ENCODE measurements around the gene RABGAP1L. TPM values are rescaled to one million over a fixed set of nuclear protein-coding genes. Genes with fewer than 3 reads are reported as not detected.

RABGAP1L gene
- total RNA-seq, 1 experiment from 2014 or later, result 29.3 TPM

GRCh38 chr1:174809755-174810280 is 650.5 kb downstream of the RABGAP1L start:
- H2AFZ ChIP-seq (ENCODE audit: low read depth, low read length, poor library complexity, severe bottlenecking), result no peak overlapping the region
- ATAC-seq (no peak), DNase-seq (ENCODE audit: low read depth, low spot score) (no peak)
- no peaks in the 10 kb centered on the region for H3K9me3 ChIP-seq (ENCODE audit: control insufficient read depth in 1 of 2, insufficient read depth in 1 of 2, low read depth in 1 of 2, low read length in 2 of 2)
- peaks cover 4 to 19% of the 10 kb centered on the region in 2 experiments; a peak in 3 of 4 replicates for H3K4me1 ChIP-seq (ENCODE audit: control insufficient read depth in 1 of 2, insufficient read depth in 2 of 2, low read length in 2 of 2)
- TF ChIP-seq, protein P1, sequence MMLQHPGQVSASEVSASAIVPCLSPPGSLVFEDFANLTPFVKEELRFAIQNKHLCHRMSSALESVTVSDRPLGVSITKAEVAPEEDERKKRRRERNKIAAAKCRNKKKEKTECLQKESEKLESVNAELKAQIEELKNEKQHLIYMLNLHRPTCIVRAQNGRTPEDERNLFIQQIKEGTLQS (IDR thresholded peaks at IDR 0.05), result no peak
- TF ChIP-seq SP1 (IDR thresholded peaks at IDR 0.05; ENCODE audit: low read depth) (no peak), CBX3 (IDR thresholded peaks at IDR 0.05; ENCODE audit: low read depth) (no peak), EZH2 (IDR thresholded peaks at IDR 0.05) (no peak), SIN3A (IDR thresholded peaks at IDR 0.05; ENCODE audit: low read depth) (no peak)
- H3K9me2 ChIP-seq (ENCODE audit: insufficient read depth), result no peaks in the 10 kb centered on the region
- ChIA-PET POLR2A (interaction anchor here (1.3 kb wide), 1 partner anchor 22 kb away, joined by 3 read pairs; no protein-coding TSS in a partner anchor), CTCF (no interaction called here), RAD21 (ENCODE audit: low non-redundant PET in 1 of 2, low total read pairs in 2 of 2, uncharacterized antibody in 2 of 2, unreplicated experiment in 2 of 2) (no interaction called here)
- BruUV-seq (replicated peaks), result no TSS peak
- no peaks in the 10 kb centered on the region for H3K79me2 ChIP-seq (ENCODE audit: insufficient read depth, low read length)
- no peaks in the 10 kb centered on the region for H4K20me1 ChIP-seq (ENCODE audit: insufficient read depth)
- H3K4me3 ChIP-seq (replicated peaks in 1 of 2; ENCODE audit: low read depth in 1 of 2, low read length in 2 of 2), result no peak overlapping the region
- H3K27ac ChIP-seq (ENCODE audit: low read depth, low read length), result no peak overlapping the region
- H3K4me2 ChIP-seq (ENCODE audit: low read length), result no peak overlapping the region
- H3K9ac ChIP-seq (ENCODE audit: low read length), result no peak overlapping the region
- intact Hi-C loops (cut with micrococcal nuclease), result no loop called here
- H3K27me3 ChIP-seq (ENCODE audit: insufficient read depth, low read length), result no peaks in the 10 kb centered on the region
- H3K36me3 ChIP-seq (ENCODE audit: control insufficient read depth in 1 of 2, insufficient read depth in 2 of 2, low read length in 2 of 2), result no peaks in the 10 kb centered on the region

DNA sequence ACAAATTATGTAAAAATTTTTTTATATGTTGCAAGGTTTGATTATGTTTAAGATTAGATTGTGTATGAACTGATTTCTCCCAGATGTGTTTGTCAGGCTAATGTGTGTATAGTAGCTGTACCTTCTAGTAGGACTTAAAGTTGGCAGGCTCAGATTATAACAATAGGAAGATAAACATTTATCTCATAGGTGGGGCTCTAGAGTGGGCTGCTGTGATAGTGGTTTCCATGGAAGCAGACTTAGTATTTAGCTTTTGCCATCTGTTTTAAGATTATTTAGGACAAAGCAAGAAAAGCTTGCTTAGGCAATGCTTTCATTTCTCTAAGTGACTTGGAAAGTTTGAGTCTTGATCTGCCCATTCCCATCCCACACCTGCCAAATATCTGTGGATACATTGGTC is 652.7 kb downstream of the RABGAP1L start:
- H3K9ac ChIP-seq (ENCODE audit: low read length), result no peak overlapping the region
- no peaks in the 10 kb centered on the region for H3K27me3 ChIP-seq (ENCODE audit: insufficient read depth, low read length)
- no peaks in the 10 kb centered on the region for H4K20me1 ChIP-seq (ENCODE audit: insufficient read depth)
- no peaks in the 10 kb centered on the region for H3K9me3 ChIP-seq (ENCODE audit: control insufficient read depth in 1 of 2, insufficient read depth in 1 of 2, low read depth in 1 of 2, low read length in 2 of 2)
- no peaks in the 10 kb centered on the region for H3K9me2 ChIP-seq (ENCODE audit: insufficient read depth)
- H2AFZ ChIP-seq (ENCODE audit: low read depth, low read length, poor library complexity, severe bottlenecking), result no peak overlapping the region
- CTCF ChIA-PET, result no interaction called here
- H3K27ac ChIP-seq (ENCODE audit: low read depth, low read length), result no peak overlapping the region
- H3K36me3 ChIP-seq (ENCODE audit: control insufficient read depth in 1 of 2, insufficient read depth in 2 of 2, low read length in 2 of 2), result no peaks in the 10 kb centered on the region
- RAD21 ChIA-PET (ENCODE audit: low non-redundant PET in 1 of 2, low total read pairs in 2 of 2, uncharacterized antibody in 2 of 2, unreplicated experiment in 2 of 2), result no interaction called here
- TF ChIP-seq, protein P2, sequence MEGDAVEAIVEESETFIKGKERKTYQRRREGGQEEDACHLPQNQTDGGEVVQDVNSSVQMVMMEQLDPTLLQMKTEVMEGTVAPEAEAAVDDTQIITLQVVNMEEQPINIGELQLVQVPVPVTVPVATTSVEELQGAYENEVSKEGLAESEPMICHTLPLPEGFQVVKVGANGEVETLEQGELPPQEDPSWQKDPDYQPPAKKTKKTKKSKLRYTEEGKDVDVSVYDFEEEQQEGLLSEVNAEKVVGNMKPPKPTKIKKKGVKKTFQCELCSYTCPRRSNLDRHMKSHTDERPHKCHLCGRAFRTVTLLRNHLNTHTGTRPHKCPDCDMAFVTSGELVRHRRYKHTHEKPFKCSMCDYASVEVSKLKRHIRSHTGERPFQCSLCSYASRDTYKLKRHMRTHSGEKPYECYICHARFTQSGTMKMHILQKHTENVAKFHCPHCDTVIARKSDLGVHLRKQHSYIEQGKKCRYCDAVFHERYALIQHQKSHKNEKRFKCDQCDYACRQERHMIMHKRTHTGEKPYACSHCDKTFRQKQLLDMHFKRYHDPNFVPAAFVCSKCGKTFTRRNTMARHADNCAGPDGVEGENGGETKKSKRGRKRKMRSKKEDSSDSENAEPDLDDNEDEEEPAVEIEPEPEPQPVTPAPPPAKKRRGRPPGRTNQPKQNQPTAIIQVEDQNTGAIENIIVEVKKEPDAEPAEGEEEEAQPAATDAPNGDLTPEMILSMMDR (IDR thresholded peaks at IDR 0.05 in 2 of 3, conservative IDR thresholded peaks at IDR 0.05 in 1 of 3; ENCODE audit: borderline replicate concordance in 1 of 3, insufficient read depth in 1 of 3, low read depth in 2 of 3, low read length in 2 of 3), result no peak
- TF ChIP-seq JUND (IDR thresholded peaks at IDR 0.05), result no peak
- TF ChIP-seq, protein P3, sequence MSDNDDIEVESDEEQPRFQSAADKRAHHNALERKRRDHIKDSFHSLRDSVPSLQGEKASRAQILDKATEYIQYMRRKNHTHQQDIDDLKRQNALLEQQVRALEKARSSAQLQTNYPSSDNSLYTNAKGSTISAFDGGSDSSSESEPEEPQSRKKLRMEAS (IDR thresholded peaks at IDR 0.05), result no peak
- no peak for TF ChIP-seq POLR2AphosphoS5 (IDR thresholded peaks at IDR 0.05; ENCODE audit: low read depth, low read length)
- no peak for TF ChIP-seq SIN3A (IDR thresholded peaks at IDR 0.05; ENCODE audit: low read depth)
- TF ChIP-seq TCF7L2 (IDR thresholded peaks at IDR 0.05; ENCODE audit: borderline replicate concordance, extremely low read depth, insufficient read depth, insufficient read length), result no peak
- TF ChIP-seq, protein P1 (IDR thresholded peaks at IDR 0.05), result no peak
- TF ChIP-seq RAD21 (IDR thresholded peaks at IDR 0.05; ENCODE audit: low read depth), result no peak
- no peak for TF ChIP-seq YY1 (IDR thresholded peaks at IDR 0.05; ENCODE audit: extremely low read depth, insufficient replicate concordance, low read depth, low read length)
- TF ChIP-seq CEBPB (IDR thresholded peaks at IDR 0.05; ENCODE audit: low read depth), result no peak
- POLR2A ChIA-PET, result no interaction called here
- H3K4me2 ChIP-seq (ENCODE audit: low read length), result no peak overlapping the region; the same call in 1 of the 2 replicates
- no peak overlapping the region for H3K4me3 ChIP-seq (replicated peaks in 1 of 2; ENCODE audit: low read depth in 1 of 2, low read length in 2 of 2)
- ATAC-seq (no peak), DNase-seq (ENCODE audit: low read depth, low spot score) (no peak)
- H3K4me1 ChIP-seq (ENCODE audit: control insufficient read depth in 1 of 2, insufficient read depth in 2 of 2, low read length in 2 of 2), result peaks cover 15 to 41% of the 10 kb centered on the region in 2 experiments
- no peaks in the 10 kb centered on the region for H3K79me2 ChIP-seq (ENCODE audit: insufficient read depth, low read length)
- no TSS peak for BruUV-seq (replicated peaks)
- intact Hi-C loops (cut with micrococcal nuclease), result no loop called here

All from HCT116 (cell line).